NCI-H1694 treated with DMSO at 0.1 percent for 48 hours (cell line): Measurements from ENCODE around the gene STK39.
"Not testable (repeated sequence)": the region's sequence is repeated elsewhere in the genome, so short reads cannot be mapped to it uniquely, and the experiment has no call there.

ENCODE experiments used
- DNase-seq: peaks from one replicate; lab custom pipeline; 2025; lab: John Stamatoyannopoulos, UW

Gene STK39

DNA sequence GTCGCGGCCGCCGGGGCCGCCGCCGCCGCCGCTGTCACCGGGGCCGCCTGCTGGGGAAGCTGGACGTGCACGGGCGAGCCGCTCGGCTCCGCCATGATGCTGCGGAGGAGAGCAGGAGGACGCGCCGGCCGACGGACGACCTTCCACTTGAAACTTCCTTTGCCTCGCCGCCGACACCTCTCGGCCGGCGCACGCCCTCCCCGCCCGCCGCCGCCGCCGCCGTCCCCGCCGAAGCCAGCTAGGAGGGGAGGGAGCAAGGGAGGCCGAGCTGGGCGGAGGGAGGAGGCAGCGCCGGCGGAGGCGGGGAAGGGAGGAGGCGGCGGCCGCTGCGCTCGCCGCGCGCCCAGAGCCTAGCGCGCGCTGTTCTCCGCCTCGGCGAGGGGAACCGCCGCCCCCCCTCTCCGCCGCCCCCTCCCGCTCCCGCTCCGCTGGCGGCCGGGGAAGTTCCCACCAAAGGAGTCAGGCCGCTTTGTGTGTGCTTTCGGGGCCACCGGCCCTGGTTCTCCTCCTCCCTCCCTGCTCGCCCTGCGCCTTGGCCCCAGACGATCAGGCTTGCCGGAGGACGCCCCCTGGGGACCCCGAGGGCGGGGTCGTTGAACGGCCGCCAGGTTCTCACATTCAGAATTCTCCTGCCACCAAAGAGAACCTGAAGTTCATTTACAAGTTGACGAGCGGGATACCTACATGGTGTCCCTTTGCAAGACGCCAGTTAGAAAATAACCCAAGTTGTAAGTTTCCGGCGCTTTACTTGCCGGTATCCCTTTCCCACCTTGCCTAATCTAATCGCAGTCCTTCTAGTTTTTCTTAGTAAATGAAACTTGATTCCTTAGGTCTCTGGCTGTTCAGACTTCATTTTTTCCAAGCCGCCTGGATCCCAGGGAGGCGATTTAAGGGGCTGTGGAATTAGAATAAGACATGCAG lies at the start of gene STK39:
STK39 (minus strand) TSS at position 255 of the 921 bp plus-strand sequence; CDS start at position 95, 160 bp downstream.
- peak; percentile 77 for DNase-seq

DNA sequence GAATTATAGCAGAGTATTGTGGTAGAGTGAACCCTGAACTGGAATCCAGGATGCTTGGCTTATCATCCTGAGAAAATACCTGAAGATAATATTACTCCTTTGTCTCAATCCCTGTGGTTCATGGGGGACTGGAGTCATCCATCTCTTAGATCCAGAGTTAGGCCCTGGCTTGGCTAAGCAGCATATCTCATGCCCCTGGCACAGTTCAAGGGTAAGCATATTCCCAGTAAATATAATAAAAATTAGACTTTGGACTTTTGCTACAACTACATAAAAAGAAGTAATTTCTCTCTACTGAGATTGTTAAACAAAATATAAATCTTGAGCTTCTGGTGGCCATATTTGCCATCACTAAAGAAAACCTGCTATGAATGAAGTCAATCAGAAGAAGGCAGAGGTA lies 47.7 kb upstream of the STK39 start:
- no peak for DNase-seq

DNA sequence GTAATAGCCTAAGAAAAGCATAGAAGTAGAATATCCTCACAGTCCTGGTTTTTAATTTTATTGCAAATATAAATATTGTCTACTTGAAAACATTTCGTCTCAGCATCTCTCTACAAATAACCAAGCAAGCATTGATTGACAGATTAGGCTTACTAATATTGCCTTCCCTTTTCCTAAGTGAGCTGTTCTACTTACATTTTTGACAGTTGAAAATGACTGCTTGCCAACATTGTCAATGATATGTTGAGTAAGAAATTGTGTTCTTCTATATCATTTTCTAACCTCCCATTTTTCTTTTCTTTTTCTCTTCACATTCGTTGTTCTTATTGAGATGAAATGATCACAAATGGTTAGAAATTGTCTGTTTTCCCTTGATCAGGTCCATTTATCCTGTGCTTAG lies 47.0 kb upstream of the STK39 start:
- no peak for DNase-seq

DNA sequence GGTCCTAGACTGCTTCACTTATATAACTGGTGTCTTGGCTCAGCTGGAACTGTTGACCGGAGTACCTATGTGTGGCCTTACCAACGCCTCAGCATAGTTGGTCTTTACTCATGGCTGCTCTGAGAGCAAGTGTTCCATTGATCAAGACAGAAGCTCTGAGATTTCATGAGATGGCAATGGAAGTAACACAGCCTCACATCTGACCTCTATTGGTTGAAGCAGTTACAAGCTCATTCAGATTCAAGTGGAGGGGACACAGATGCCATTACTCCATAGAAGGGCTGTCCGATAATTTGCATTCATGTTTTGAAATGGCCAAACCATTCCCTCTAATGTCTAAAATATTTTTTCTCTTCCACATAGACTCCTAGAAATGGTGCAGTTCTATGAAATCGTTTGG lies 46.4 kb upstream of the STK39 start:
- peak; percentile 4 for DNase-seq

DNA sequence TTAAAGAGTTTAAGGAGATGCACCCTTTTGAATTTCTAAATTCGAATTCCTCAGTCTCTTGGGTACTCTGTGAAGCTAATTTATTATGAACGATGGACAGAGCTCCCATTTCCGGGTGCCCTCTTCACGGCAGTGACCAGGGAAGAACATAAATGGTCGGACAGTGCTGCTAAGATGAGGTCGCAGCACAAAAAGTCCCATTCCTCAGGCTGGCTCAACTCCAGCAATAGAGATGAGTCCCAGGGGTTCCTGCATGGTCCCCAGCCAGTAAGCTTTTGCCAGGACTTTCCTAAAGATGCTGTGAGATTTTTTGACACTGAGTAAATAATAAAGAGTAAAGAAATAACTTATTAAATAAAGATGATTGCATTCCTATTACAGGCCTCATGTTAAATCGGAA lies 43.0 kb upstream of the STK39 start:
- DNase-seq: no peak

DNA sequence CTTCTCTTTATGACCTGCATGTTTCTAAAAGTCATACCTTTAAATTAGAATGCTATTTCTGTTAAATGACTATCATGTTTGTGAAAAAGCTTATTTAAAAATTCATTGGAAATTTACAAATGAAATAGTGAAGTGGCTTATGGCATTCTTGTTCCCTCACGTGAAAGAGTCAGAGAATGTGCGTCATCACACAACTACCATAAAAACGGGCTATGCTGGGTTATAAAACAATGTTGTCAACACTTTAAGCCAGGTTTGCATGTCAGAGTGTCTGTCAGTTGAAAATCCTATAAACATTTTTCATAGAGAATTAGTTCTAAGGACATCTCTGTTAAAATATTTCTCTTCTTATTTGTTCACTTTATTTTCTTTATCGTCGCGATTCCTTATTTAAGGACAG lies 42.5 kb upstream of the STK39 start:
- DNase-seq: no peak

DNA sequence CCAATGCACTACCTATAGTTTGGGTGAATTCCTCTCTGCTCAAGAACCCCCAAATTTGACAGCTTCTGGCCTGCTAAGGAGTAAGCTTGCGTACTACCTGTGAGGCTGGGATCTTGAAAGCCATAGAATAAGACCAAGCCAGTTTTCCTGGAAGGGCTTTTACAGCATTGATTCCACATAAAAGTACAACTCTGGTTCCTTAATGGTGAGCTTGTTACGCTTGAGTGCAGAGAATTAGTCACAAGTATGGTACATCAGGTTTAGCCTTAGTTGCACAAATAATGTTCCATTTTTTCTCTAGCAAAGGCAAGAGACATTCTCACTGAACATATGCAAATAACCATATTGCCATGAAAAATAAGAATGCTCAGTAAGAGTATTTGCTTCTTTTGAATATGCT lies 39.1 kb upstream of the STK39 start:
- DNase-seq: no peak

DNA sequence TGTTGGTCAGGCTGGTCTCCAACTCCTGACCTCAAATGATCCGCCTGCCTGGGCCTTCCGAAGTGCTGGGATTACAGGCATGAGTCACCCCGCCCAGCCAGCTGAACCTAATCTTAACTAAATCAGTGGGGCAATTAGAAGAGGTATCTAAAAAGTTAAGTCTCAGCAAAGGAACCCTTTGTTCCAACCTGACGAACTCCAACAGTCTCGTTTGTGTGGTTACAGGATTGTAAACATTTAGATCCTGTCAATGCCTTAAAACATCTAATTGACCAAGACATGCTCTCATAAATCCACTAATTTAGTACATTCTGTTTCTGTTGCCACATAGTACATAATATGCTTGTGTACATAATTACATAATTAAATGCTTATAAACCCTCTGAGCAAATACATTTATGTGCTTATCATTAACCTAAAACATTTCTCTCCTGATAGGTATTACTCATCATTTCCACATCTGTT lies 31.1 kb upstream of the STK39 start:
- no peak for DNase-seq

DNA sequence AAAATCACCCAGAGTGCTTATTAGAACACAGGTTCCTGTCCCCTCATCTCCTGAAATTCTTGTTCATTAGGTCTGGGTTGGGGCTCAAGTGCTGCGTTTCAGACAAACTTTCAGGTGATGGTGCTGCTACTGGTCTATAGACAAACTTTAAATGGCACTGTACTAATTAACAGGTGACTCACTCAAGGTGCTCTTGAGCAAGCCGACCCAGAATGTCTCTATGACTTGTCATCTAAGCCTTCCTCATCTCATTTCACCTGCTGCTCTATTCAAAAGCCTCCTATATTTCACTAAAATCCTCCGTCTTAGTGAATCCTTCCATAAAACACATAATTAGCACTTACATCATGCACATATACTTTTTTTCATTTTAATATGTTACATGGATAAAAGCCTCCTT lies 29.9 kb upstream of the STK39 start:
- DNase-seq: no peak

DNA sequence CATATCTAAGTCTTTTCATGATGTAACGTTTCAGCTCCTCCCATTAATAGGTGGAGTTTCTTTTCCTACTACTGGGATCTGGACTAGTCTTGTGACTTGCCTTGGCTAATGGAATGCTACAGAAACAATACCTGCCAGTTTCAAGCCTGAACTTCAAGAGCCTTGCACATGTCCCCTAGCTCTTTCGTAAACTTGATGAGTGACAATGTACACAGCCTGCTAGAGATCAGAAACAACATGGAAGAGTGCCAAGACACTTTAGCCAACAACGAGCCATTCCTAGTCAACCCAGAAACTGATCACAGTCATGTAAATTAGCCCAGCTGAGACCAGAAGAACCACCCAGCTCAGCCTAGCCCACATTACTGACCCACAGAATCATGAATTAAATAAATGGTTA lies 24.8 kb upstream of the STK39 start:
- DNase-seq: no peak

DNA sequence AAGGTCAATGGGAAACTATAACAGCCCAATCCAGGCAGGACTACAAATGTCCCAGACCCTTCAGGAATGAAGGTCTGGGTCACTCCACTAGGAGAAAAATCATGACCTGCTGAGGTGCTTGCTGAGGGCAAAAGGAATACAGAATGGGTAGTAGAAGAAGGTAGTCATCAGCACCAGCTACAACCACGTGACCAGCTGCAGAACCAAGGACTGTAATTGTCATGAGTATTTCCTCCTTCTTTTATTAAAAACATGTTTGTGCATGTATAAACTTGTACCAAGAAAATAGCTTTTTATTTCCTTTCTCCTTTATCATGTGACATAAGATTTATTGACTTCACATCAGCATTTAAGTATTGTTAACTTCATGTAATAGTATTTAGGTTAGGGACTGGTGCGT lies 15.5 kb upstream of the STK39 start:
- not testable (repeated sequence) for DNase-seq

DNA sequence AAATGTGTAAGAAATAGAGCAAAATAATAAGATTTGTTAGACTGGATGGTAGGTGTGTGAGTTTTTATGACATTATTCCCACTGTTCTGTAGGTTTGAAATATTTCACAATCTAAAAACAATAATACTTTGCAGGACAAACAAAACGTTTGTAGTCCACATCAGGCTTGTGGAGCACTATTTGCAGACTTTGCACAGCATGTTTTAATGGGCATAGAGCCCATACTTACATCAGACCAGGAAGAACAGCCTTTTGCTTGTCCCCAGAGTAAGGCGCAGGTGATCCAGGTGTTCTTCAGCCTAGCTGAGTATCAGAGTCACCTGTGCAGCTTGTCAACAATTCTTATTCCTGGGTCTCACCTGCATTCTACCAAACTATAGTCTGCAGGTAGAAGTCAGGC lies 9.1 kb upstream of the STK39 start:
- no peak for DNase-seq

DNA sequence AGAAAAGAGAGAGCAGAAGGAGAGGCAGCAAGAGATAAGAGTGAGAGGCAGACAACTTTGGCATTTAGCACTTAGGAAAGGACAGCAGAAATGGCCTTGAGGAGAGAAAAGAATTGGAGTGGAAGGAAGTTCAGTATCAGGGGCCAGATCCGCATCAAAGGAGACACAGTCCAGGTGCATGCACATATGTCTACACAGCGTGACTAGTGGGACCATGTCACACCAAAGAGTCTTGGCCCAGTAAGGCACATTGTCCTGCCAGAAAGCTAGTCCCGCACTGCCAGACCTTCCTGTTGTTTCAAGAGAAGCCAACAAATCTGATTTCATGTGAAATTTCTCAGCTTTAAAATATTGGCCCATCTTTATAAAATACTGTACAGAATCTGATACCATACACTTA lies 8.5 kb upstream of the STK39 start:
- DNase-seq: no peak

DNA sequence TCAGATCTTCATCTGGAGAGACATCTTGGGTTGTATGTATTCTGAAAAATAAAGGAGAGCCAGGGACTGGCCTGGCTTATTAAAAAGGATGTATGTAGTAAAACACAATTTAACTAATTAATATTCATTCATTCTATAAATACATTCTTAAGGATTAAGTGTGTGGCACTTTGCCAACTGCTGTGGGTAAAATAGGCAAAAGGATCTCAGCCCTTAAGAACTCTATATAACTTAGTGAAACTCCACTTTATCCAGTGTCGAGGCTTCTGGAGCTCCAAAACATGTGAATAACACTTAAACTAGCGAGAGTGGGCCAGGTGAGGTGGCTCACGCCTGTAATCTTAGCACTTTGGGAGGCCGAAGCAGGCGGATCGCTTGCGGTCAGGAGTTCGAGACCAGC lies 7.7 kb upstream of the STK39 start:
- DNase-seq: no peak

DNA sequence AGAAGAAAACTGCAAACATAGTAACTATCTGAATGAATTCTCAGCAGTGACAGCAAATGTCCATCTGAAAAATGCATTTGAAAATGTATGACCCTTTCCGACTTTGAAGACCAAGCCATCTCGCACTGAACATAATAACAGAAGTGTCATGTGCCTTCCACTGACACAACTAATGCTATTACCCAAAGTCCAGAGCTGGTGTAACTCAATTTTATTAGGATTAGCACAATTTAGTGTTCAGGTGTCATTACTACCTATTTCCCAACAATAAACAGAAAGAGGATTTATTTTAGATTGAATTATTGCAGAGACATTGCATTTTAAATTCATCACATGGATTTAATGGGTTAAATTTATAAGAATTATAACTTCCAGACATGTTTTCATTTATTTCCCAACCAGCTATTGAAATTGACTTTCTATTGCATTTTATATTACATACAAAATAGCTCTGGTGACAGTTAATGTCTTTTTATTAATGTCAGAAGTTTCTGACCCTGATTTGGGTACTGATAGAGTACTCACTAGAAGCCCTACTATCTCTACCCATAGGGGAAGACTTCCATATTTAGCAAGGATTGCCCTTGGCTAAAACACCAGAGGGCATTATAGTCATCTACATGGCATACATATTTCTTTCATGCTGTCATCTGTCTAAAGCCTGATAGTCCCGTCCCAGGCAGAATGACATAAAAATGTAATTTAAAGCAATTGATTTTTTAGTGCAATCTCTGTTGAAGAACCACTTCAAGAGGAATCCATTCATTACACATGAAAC lies 7.0 kb upstream of the STK39 start:
- DNase-seq: no peak

DNA sequence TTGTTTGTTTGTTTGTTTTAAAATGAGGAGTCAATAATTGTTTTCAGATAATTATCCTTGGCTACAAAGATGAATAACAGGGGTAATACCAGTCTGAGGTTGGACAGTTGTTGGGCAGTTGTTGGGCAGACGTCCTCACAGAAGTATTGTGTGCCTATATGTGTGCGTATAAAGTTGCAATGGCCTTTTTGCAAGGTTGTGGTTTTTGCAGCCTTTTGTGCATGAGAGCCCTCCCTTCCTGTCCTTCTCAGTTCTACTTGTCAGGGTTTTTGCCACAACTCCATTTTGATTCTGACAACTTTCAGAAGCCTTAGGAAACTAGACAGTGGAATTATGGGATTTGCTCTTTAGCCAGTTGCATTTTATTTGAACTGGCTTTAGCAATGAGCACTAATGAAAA lies 6.0 kb upstream of the STK39 start:
- no peak for DNase-seq

DNA sequence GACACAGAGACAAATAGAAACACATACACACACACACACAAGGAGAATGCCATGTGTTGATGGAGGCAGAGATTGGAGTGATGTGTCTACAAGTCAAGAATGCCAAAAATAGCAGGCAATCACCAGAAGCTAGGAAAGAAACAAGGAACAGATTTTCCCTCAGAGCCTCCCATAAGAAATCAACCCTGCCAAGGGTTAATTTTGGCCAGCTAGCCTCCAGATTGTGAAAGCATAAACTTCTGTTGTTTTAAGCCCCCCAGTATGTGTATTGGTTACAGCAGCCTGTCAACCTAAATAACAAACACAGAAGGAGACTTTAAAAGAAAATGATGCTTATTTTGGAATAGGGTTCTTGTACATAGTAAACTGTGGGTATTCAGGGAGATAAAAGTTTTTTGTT lies 5.6 kb upstream of the STK39 start:
- no peak for DNase-seq

DNA sequence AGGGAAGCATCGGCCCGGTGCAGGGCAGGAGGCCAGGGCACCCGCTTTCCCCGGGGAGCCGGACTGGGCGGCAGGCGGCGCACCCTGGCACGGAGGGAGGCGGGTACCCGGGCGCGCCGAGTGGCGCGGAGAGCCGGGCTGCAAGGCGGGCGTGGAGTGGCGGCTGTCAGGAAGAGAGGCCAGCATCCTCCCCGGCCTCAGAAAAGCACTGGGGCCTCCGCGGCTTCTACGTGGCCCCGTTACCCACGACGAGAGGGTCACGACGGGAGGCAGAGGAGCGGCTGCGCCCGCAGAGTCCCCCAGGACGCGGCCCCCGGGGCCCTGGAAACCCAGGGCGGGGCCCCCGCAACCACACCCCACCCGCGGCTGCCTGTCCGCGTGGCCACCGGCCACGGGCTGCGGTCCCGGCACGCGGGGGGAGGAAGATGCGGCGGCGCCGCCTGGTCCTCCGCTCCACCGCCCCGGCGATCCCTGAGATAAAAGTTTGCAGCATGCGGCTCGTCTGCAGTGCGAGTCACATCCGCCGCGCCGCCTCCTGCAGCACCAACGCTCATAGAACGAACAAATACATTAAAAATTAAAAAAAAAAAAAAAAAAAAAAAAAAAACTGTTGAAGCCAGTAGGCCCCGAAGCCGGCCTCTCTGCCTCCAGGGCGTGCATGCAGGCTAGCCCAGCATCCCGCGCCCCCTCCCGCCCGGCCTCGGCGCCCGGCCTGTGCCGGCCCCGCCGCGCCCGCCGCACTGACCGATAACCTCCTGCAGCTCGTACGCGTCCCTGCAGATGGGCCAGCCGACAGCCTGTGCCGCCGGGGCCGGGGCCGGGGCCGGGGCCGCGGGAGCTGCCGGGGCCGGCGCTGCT lies 683 bp downstream of the STK39 start:
- peak; percentile 33 for DNase-seq

DNA sequence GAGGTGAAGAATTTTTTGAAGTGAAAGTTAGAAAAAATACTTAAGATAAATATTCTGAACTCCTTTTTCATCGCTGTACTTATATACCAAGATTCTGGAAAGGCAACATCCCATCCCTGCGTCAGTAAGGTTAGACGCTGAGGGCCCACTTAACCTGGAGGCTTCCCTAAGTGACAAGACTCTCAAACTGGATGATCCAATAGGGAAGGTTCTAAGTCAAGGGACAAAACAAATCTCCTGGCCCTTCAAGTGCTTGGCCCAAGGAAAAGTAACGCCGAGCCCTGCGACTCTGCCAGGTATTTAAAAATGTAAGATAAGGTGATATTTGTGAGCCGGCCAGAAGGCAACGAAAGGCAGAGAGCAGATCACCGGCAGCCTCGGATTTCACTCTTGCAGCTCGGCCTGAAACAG lies 1.3 kb downstream of the STK39 start:
- peak; percentile 10 for DNase-seq

DNA sequence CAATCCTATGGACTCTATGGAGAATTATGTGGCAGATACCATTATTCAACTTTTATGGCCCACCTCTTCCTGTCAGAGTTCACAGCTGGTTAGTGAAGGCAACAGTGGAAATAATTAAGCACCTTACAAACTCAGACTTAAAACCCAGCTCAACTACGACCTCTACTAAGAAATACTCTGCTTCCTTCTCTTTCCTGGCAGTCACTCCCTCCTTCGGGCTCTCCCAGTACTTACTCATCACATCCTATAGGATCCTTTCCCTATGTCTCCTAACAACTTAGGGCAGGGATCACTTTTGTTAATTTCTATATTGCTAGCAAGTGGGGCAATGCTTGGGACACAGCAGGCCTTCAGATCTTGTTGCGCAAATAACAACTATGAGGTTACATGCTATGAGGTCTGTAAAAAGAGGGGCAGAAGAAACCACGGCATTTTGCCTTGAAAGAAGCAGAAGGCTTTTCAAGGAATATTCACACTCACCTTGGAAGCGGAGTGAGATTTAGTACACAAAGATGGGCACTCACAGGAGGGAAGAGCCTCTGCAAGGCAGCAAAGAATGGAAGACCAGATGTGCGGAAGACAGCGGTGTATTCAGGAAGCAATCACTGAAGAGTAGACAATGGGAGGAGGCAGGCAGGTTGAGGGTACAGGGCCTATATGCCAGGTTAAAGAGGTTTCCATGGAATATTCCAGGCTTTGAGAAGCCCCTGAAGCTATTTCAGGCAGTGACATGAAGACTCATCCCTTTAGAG lies 2.1 kb downstream of the STK39 start:
- DNase-seq: no peak

DNA sequence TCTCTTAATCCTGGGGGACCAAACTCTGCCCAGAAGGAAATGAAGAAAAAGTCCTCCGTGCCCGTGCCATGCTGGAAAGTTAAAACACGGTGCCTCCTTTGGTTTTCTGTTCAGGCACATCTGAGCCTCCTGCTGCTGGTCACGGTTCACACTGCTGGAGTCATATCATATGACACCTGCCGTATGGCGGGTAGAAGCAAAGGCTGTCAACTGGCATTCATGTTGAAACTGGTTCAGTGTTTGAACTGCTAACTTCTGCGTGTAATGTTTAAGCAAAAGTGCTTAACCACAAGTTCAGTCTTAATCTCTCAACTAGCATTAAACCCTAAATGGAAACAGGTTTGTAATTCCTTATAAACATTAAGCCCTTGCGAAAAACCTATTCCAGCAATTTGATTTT lies 3.1 kb downstream of the STK39 start:
- DNase-seq: peak; percentile 90
